ENCODE results near the gene NFATC3. TPM values are rescaled to one million over a fixed set of nuclear protein-coding genes. Genes with fewer than 3 reads are reported as not detected.
A peak's percentile ranks its signal among the peaks of the same experiment; 100 is the strongest.

Gene NFATC3
- total RNA-seq, 2 donors from 2014 or later = 91.9 to 131 TPM

GRCh38 chr16:68257906-68258800 is 173.0 kb downstream of the NFATC3 start:
- Mint-ChIP-seq H3K4me1 (ENCODE audit: low read depth in 2 of 2) (peaks cover 2 to 6% of the 10 kb centered on the region in 2 donors), H3K4me3 (no peak overlapping the region), H3K36me3 (no peaks in the 10 kb centered on the region), H3K9me3 (no peaks in the 10 kb centered on the region), H3K27me3 (no peaks in the 10 kb centered on the region), H3K27ac (no peak overlapping the region)
- DNase-seq (ENCODE audit: low spot score) = no peak
- ATAC-seq = no peak

DNA sequence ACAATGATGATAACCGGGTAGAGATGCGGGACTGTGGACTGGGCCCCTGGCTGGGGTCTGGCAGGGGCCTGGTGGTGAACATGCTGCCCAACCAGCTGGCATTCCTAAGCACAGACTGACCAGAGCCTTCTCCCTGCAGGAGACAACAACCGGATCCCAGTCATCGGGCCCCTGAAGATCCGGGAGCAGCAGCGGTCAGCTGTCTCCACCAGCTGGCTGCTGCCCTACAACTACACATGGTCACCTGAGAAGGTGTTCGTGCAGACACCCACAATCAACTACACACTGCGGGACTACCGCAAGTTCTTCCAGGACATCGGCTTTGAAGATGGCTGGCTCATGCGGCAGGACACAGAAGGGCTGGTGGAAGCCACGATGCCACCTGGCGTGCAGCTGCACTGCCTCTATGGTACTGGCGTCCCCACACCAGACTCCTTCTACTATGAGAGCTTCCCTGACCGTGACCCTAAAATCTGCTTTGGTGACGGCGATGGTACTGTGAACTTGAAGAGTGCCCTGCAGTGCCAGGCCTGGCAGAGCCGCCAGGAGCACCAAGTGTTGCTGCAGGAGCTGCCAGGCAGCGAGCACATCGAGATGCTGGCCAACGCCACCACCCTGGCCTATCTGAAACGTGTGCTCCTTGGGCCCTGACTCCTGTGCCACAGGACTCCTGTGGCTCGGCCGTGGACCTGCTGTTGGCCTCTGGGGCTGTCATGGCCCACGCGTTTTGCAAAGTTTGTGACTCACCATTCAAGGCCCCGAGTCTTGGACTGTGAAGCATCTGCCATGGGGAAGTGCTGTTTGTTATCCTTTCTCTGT is 174.0 kb downstream of the NFATC3 start:
- H3K27ac Mint-ChIP-seq = no peak overlapping the region
- ATAC-seq = no peak
- H3K9me3 Mint-ChIP-seq = no peaks in the 10 kb centered on the region
- peaks cover 9 to 15% of the 10 kb centered on the region in 2 donors for H3K4me1 Mint-ChIP-seq (ENCODE audit: low read depth in 2 of 2)
- no peak for DNase-seq (ENCODE audit: low spot score)
- H3K4me3 Mint-ChIP-seq = no peak overlapping the region
- no peaks in the 10 kb centered on the region for H3K27me3 Mint-ChIP-seq
- no peaks in the 10 kb centered on the region for H3K36me3 Mint-ChIP-seq

DNA sequence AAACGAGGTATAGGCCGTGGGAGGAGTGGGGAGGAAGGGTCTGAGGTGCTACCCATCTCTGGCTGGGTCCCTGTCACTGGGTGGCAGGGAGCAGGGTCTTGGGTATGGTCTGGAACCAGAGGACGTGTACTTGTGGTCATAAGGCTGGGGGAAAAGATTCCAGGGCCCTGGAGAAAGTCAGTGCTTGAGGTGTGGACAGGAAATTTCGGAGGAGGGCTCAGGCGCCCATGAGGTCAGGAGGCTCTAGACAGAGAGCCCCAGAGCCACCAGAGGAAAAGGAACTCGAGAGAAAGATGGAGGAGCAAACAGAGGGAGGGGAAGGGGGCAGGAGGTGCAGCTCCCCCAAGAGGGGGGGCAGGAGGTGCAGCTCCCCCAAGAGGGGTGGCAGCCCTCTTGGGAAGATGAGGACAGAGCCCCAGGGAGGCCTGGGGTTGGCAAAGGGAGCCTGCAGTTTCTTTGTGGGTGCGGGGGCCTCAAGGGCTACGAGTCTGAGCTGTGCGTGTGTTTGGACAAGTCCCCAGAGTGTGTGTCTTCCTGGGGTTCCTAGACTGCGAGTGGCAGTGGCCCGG is 178.5 kb downstream of the NFATC3 start:
- DNase-seq (ENCODE audit: low spot score) = no peak
- H3K36me3 Mint-ChIP-seq = no peaks in the 10 kb centered on the region
- ATAC-seq = no peak
- no peaks in the 10 kb centered on the region for H3K9me3 Mint-ChIP-seq
- peak overlapping the region; percentile 92 for H3K4me3 Mint-ChIP-seq
- peak overlapping the region; percentile 86 to 91 for H3K27ac Mint-ChIP-seq
- H3K4me1 Mint-ChIP-seq (ENCODE audit: low read depth in 2 of 2) = peaks cover 23 to 26% of the 10 kb centered on the region in 2 donors
- no peaks in the 10 kb centered on the region for H3K27me3 Mint-ChIP-seq

GRCh38 chr16:68264128-68265077 is 179.2 kb downstream of the NFATC3 start, which contains the start of gene SLC7A6:
TSS of gene SLC7A6 (plus strand) at chr16:68264526. CDS start at chr16:68274727, 10,201 bp downstream.
- DNase-seq (ENCODE audit: low spot score) = peak; percentile 89
- Mint-ChIP-seq H3K36me3 (peaks cover 5% of the 10 kb centered on the region), H3K27ac (peak within 1 kb of the TSS; percentile 86 to 91), H3K27me3 (no peaks in the 10 kb centered on the region), H3K4me1 (ENCODE audit: low read depth in 2 of 2) (peaks cover 27 to 31% of the 10 kb centered on the region in 2 donors), H3K4me3 (peak within 1 kb of the TSS; percentile 92), H3K9me3 (no peaks in the 10 kb centered on the region)
- ATAC-seq = peak; percentile 89 to 94

DNA sequence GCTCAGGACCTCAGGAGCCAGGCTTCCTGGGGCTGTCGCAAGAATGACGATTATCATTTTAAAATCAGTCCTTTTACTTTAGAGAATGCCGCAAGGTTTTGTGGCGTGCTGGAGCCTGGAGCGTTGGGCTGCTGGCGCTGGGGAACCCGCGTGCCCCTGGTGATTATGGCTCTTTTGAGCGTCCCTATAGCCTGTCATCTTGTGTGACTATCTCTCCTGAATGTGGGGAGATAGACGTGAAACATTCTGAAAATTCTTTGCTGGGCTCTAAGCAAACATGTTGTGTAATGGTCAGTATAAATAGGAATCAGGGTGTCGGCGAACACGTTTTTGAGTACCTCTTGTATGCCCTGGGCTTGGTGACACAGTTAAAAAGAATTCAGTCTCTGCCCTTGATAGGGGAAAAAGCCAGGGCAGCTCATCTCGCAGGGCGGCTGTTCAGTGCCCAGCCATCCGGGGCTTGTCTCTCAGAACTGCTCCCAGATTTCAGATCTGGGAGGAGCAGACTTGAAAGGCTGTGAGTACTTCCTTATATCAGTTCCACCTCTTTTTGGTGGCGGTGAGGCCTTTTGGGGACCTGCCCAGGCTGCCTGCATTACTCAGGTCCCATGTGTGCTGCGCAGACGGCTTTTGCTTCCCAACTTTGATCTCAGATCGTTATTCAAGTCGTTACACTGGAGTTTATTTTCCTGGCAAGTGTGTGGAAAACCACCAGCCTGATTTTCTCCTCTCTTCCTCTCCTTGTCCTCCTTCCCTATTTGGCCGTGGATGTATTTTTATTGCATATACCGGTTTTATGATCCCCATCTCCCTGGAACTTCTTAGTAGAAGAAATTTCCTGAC is 180.1 kb downstream of the NFATC3 start:
- H3K4me1 Mint-ChIP-seq (ENCODE audit: low read depth in 2 of 2) = peaks cover 29 to 32% of the 10 kb centered on the region in 2 donors
- H3K27me3 Mint-ChIP-seq = no peaks in the 10 kb centered on the region
- no peak for DNase-seq (ENCODE audit: low spot score)
- peaks cover 6% of the 10 kb centered on the region for H3K36me3 Mint-ChIP-seq
- no peak for ATAC-seq
- no peaks in the 10 kb centered on the region for H3K9me3 Mint-ChIP-seq
- H3K27ac Mint-ChIP-seq = peak overlapping the region; percentile 86 to 91
- H3K4me3 Mint-ChIP-seq = peak overlapping the region; percentile 84

- DNase-seq (ENCODE audit: low spot score) (no peak), ATAC-seq (no peak)
- Mint-ChIP-seq H3K27ac (peak overlapping the region in 1 of 2 donors; percentile 57), H3K4me3 (no peak overlapping the region), H3K36me3 (peaks cover 6% of the 10 kb centered on the region), H3K27me3 (no peaks in the 10 kb centered on the region), H3K4me1 (ENCODE audit: low read depth in 2 of 2) (peaks cover 33 to 36% of the 10 kb centered on the region in 2 donors), H3K9me3 (no peaks in the 10 kb centered on the region)
Measured at GRCh38 chr16:68267612-68268405, 182.6 kb downstream of the NFATC3 start.

- no peak for DNase-seq (ENCODE audit: low spot score)
- Mint-ChIP-seq H3K4me3 (no peak overlapping the region), H3K36me3 (peaks cover 11% of the 10 kb centered on the region), H3K9me3 (no peaks in the 10 kb centered on the region), H3K27me3 (no peaks in the 10 kb centered on the region), H3K4me1 (ENCODE audit: low read depth in 2 of 2) (peaks cover 32 to 34% of the 10 kb centered on the region in 2 donors), H3K27ac (peak overlapping the region in 1 of 2 donors; percentile 61)
- no peak for ATAC-seq
Measured at GRCh38 chr16:68269793-68270192, 184.6 kb downstream of the NFATC3 start.

DNA sequence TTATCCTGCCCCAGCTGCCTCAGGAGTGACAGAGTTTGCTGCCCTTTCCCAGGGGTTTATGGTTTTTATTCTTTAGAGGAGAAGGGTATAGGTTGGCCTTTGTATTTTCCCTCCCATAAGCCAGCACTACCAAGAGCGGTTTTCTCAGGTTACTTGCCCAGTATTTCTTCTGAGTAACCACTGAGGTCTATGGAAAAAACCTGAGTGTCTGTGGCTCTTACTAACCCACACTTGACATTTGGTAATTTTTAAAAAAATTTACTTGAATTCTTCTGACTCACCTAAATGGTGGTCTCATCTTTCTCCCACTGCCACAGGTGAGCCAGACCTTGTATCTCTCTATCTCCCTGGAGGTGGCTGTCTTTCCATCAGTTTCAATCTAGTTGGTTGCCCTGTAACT is 185.2 kb downstream of the NFATC3 start:
- Mint-ChIP-seq H3K4me1 (ENCODE audit: low read depth in 2 of 2) (peaks cover 26 to 29% of the 10 kb centered on the region in 2 donors), H3K36me3 (peaks cover 11% of the 10 kb centered on the region), H3K27me3 (no peaks in the 10 kb centered on the region), H3K4me3 (no peak overlapping the region), H3K27ac (peak overlapping the region in 1 of 2 donors; percentile 61), H3K9me3 (no peaks in the 10 kb centered on the region)
- ATAC-seq = peak in 1 of 2 donors; percentile 59
- no peak for DNase-seq (ENCODE audit: low spot score)

DNA sequence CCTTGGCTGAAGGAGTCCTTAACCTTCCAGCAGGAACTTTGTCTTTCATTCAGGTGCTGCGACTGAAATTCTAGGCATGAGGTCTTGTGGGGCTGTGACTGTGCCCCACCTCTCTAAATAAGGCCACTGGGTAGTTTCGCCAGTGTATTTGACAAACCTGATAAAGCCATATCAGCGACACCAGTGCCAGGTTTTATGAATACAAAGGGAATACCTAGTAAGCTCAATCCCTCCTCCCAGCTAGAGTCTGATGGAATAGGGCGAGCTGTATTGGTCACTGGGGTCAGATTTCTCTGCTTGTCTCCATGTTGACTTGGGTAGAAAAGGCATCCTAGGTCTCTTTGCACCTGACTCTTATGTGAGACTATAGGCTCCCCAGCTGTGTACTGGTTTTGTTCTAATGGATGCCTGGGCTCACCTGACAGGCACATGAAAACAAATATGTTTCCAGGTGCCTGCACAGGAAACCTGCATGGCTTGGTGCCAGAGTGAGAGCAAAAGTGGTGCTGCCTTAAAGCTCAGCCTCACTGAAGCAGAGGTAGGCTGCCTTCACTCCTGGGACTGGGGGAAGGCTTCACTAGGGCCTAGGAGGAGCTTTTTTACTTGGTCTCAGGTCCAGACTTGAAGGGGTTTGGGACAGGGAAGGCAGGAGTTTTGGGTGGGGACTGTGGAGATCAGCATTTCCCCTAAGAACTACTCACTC is 187.5 kb downstream of the NFATC3 start:
- no peak for DNase-seq (ENCODE audit: low spot score)
- H3K36me3 Mint-ChIP-seq = peaks cover 11% of the 10 kb centered on the region
- no peak for ATAC-seq
- peak overlapping the region; percentile 57 to 87 for H3K27ac Mint-ChIP-seq
- H3K4me3 Mint-ChIP-seq = no peak overlapping the region
- no peaks in the 10 kb centered on the region for H3K9me3 Mint-ChIP-seq
- H3K4me1 Mint-ChIP-seq (ENCODE audit: low read depth in 2 of 2) = peaks cover 30 to 31% of the 10 kb centered on the region in 2 donors
- H3K27me3 Mint-ChIP-seq = no peaks in the 10 kb centered on the region

- Mint-ChIP-seq H3K27me3 (no peaks in the 10 kb centered on the region), H3K4me3 (peak overlapping the region; percentile 3), H3K4me1 (ENCODE audit: low read depth in 2 of 2) (peaks cover 30 to 31% of the 10 kb centered on the region in 2 donors), H3K9me3 (no peaks in the 10 kb centered on the region), H3K27ac (peak overlapping the region; percentile 57 to 87), H3K36me3 (peaks cover 11% of the 10 kb centered on the region)
- ATAC-seq (no peak), DNase-seq (ENCODE audit: low spot score) (no peak)
Measured at GRCh38 chr16:68273459-68273858, 188.3 kb downstream of the NFATC3 start.

- Mint-ChIP-seq H3K9me3 (no peaks in the 10 kb centered on the region), H3K36me3 (peaks cover 11% of the 10 kb centered on the region), H3K4me3 (no peak overlapping the region), H3K4me1 (ENCODE audit: low read depth in 2 of 2) (peaks cover 30 to 31% of the 10 kb centered on the region in 2 donors), H3K27me3 (no peaks in the 10 kb centered on the region), H3K27ac (peak overlapping the region; percentile 21 to 68)
- ATAC-seq (no peak), DNase-seq (ENCODE audit: low spot score) (no peak)
Measured at GRCh38 chr16:68273896-68274295, 188.7 kb downstream of the NFATC3 start.
